PC-3 (cell line): Measurements from ENCODE around the gene COL8A2.

ENCODE experiments used
- EZH2 ChIP-seq: fragments of 300-600 bp; sonication (generic); IDR thresholded peaks from one replicate; pipeline ENCODE4 v1.6.1; 2017; ENCODE audit warnings: antibody characterized with exemption, mild to moderate bottlenecking, low read length; ENCODE audit not compliant: unreplicated experiment
- EZH2phosphoT487 ChIP-seq: fragments of 300-600 bp; sonication (generic); IDR thresholded peaks from 2 replicates; pipeline ENCODE4 v1.6.1; 2018; ENCODE audit warnings: mild to moderate bottlenecking, antibody characterized with exemption, low read length, borderline replicate concordance
- TF ChIP-seq, protein P1 (sequence below): fragments of 300-600 bp; sonication (generic); conservative IDR thresholded peaks from 2 replicates; pipeline ENCODE4 v1.5.1; 2017; ENCODE audit warnings: antibody characterized with exemption, low read depth, mild to moderate bottlenecking, low read length

- TF ChIP-seq, protein P1, sequence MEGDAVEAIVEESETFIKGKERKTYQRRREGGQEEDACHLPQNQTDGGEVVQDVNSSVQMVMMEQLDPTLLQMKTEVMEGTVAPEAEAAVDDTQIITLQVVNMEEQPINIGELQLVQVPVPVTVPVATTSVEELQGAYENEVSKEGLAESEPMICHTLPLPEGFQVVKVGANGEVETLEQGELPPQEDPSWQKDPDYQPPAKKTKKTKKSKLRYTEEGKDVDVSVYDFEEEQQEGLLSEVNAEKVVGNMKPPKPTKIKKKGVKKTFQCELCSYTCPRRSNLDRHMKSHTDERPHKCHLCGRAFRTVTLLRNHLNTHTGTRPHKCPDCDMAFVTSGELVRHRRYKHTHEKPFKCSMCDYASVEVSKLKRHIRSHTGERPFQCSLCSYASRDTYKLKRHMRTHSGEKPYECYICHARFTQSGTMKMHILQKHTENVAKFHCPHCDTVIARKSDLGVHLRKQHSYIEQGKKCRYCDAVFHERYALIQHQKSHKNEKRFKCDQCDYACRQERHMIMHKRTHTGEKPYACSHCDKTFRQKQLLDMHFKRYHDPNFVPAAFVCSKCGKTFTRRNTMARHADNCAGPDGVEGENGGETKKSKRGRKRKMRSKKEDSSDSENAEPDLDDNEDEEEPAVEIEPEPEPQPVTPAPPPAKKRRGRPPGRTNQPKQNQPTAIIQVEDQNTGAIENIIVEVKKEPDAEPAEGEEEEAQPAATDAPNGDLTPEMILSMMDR, result peak; percentile 22; the same call in 1 of the 2 replicates
- TF ChIP-seq EZH2 (no peak), EZH2phosphoT487 (no peak)
Observed at GRCh38 chr1:36081926-36082485, 43.0 kb downstream of the COL8A2 start.
